HepG2 (cell line): ENCODE results near the gene SMIM38. TPM values are rescaled to one million over a fixed set of nuclear protein-coding genes. Genes with fewer than 3 reads are reported as not detected.

Source experiments
- ATAC-seq: fragments of 200-7000 bp; cut with Tn5 transposase; 3 replicates; pipeline ENCODE4 v1.9.1; 2020; ENCODE audit warnings: mild to moderate bottlenecking, moderate library complexity
- BruUV-seq: library from RNA; stranded (reverse); fragments of 400-500 nt; replicated peaks from 2 replicates; lab custom pipeline; 2021; lab: Mats Ljungman, UMichigan
- CTCF ChIA-PET: fragments of 300-600 bp; formaldehyde crosslinking; extraction: SDS; loops from one replicate; lab custom pipeline; 2021; ENCODE audit warnings: low total read pairs, inconsistent platforms, low intra/inter-chr PET ratio; lab: Yijun Ruan, JAX
- POLR2A ChIA-PET: fragments of 350-600 bp; sonication (Branson Sonifier 250); formaldehyde crosslinking; loops from one replicate; lab custom pipeline; 2020; ENCODE audit warnings: antibody characterized with exemption, inconsistent platforms; lab: Yijun Ruan, JAX
- DNase-seq: peaks from one replicate; pipeline ENCODE4 v3.0.0-alpha.2; 2015; ENCODE audit warnings: low spot score
- FAIRE-seq: peaks from 3 replicates; lab custom pipeline; 2011; peaks lifted over from hg19 to GRCh38; lab: Jason Lieb, UNC
- H2AFZ ChIP-seq: one replicate; pipeline ENCODE4 v1.6.1; 2011; ENCODE audit warnings: low read length, inconsistent platforms
- H3K27ac ChIP-seq: fragments of 300-600 bp; 3 replicates; pipeline ENCODE4 v1.8.0; 2011; ENCODE audit warnings: mixed run types, mild to moderate bottlenecking, mixed read lengths, low read length, inconsistent platforms; ENCODE audit not compliant: insufficient read depth; ENCODE audit errors: extremely low read length
- H3K27me3 ChIP-seq, 2 experiments: fragments of 200-600 bp in 1 of 2; 2 replicates in 1 of 2; 3 replicates in 1 of 2; pipeline versions ENCODE4 v1.6.0 to v1.8.0; 2011; ENCODE audit warnings: low read length in 2 of 2, mild to moderate bottlenecking in 2 of 2, moderate library complexity in 2 of 2, inconsistent platforms in 1 of 2; ENCODE audit not compliant: insufficient read depth in 2 of 2, control insufficient read depth in 1 of 2
- H3K36me3 ChIP-seq, 2 experiments: fragments of 200-600 bp in 1 of 2; replicated peaks in 1 of 2; 2 replicates in 1 of 2; 3 replicates in 1 of 2; pipeline versions ENCODE4 v1.5.1 to v1.8.0; 2011; ENCODE audit warnings: low read length in 2 of 2, inconsistent platforms in 1 of 2; ENCODE audit not compliant: insufficient read depth in 2 of 2, control insufficient read depth in 1 of 2
- H3K4me1 ChIP-seq: 2 replicates; pipeline ENCODE4 v1.5.1; 2012; ENCODE audit warnings: low read length, inconsistent platforms; ENCODE audit not compliant: insufficient read depth
- H3K4me2 ChIP-seq: 2 replicates; pipeline ENCODE4 v1.6.0; 2011; ENCODE audit warnings: low read depth, low read length, inconsistent platforms
- H3K4me3 ChIP-seq, 3 experiments: fragments of 200-600 bp in 1 of 3; sonication (generic), shearing (Covaris generic) in 1 of 3; replicated peaks in 1 of 3; 2 replicates each; pipeline ENCODE4 v1.5.1; 2011 to 2016; ENCODE audit warnings: low read length in 3 of 3, inconsistent platforms in 2 of 3, low read depth in 2 of 3, mild to moderate bottlenecking in 2 of 3, control low read depth in 1 of 3, mixed read lengths in 1 of 3; ENCODE audit not compliant: insufficient read depth in 1 of 3
- H3K79me2 ChIP-seq: one replicate; pipeline ENCODE4 v1.6.1; 2011; ENCODE audit warnings: low read length, inconsistent platforms; ENCODE audit not compliant: insufficient read depth
- H3K9ac ChIP-seq: 2 replicates; pipeline ENCODE4 v1.6.0; 2011; ENCODE audit warnings: mild to moderate bottlenecking, low read depth, low read length, inconsistent platforms; ENCODE audit not compliant: insufficient read depth
- H3K9me3 ChIP-seq: 2 replicates; pipeline ENCODE4 v1.5.1; 2012; ENCODE audit warnings: mild to moderate bottlenecking, low read length
- H4K20me1 ChIP-seq: 2 replicates; pipeline ENCODE4 v1.6.0; 2011; ENCODE audit warnings: inconsistent platforms, mild to moderate bottlenecking, low read length, moderate library complexity; ENCODE audit not compliant: insufficient read depth
- CCAR2 ChIP-seq: fragments of 200-400 bp; formaldehyde crosslinking; optimal IDR thresholded peaks from 2 replicates; pipeline ENCODE3; 2018; ENCODE audit warnings: low read depth, mild to moderate bottlenecking, low read length, moderate library complexity
- HNF4G ChIP-seq, 2 experiments: sonication (generic) in 1 of 2; formaldehyde crosslinking in 1 of 2; IDR thresholded peaks; 2 replicates each; pipeline versions ENCODE4 v1.4.0 to v1.6.1; 2011 to 2020; ENCODE audit warnings: borderline replicate concordance in 2 of 2, low read depth in 2 of 2, mild to moderate bottlenecking in 2 of 2, low read length in 1 of 2, missing genetic modification reagents in 1 of 2, moderate library complexity in 1 of 2
- MXD3 ChIP-seq: IDR thresholded peaks from 2 replicates; pipeline ENCODE4 v1.6.1; 2016; ENCODE audit warnings: mild to moderate bottlenecking, missing biosample characterization, missing genetic modification reagents
- NFKBIZ ChIP-seq: IDR thresholded peaks from 2 replicates; pipeline ENCODE4 v1.6.1; 2018; ENCODE audit warnings: missing genetic modification reagents, missing compliant biosample characterization
- ONECUT2 ChIP-seq: sonication (generic); formaldehyde crosslinking; IDR thresholded peaks from 2 replicates; pipeline ENCODE4 v1.4.0; 2020; ENCODE audit warnings: missing genetic modification reagents
- SALL2 ChIP-seq: sonication (generic); formaldehyde crosslinking; IDR thresholded peaks from 2 replicates; pipeline ENCODE4 v1.8.1; 2023; ENCODE audit warnings: mild to moderate bottlenecking, missing genetic modification reagents, inconsistent platforms
- SPEN ChIP-seq: sonication (generic); formaldehyde crosslinking; IDR thresholded peaks from 2 replicates; pipeline ENCODE4 v1.5.1; 2020; ENCODE audit warnings: low read depth, mild to moderate bottlenecking, missing genetic modification reagents
- ZNF274 ChIP-seq: sonication (generic); formaldehyde crosslinking; IDR thresholded peaks from 2 replicates; pipeline ENCODE4 v1.5.1; 2020; ENCODE audit warnings: mild to moderate bottlenecking, missing genetic modification reagents
- ZNF616 ChIP-seq: sonication (generic); formaldehyde crosslinking; IDR thresholded peaks from 2 replicates; pipeline ENCODE4 v1.5.0; 2020; ENCODE audit warnings: low read depth, mild to moderate bottlenecking, missing genetic modification reagents
- WGBS: methylation state at CpG from one replicate; pipeline ENCODE4 v1.1.6; 2017; ENCODE audit warnings: low lambda C conversion rate; 5-methylcytosine and 5-hydroxymethylcytosine counted together
- in situ Hi-C: cut with HindIII; loops from 2 replicates; pipeline ENCODE4 v1.10.0; 2017; ENCODE audit warnings: low pct_unique_long_range_greater_than_20kb; ENCODE audit not compliant: extremely low pct_ligation_motif_present
- intact Hi-C: fragments of 100-400 bp; cut with micrococcal nuclease; formaldehyde crosslinking; loops from one replicate; pipeline ENCODE4 v1.10.0; 2022; ENCODE audit not compliant: unreplicated experiment
- polyA plus RNA-seq, 8 experiments: library from polyadenylated mRNA; depleted of rRNA in 3 of 8; stranded (reverse) in 7 of 8; unstranded in 1 of 8; fragments of >200 nt; fragmentation: Illumina TruSeq in 4 of 8; extraction: Trizol in 4 of 8; gene quantifications; 2 replicates each; pipeline versions ENCODE4 v1.2.1 to v1.2.3, GENCODE V29; 2011 to 2016; ENCODE audit warnings: low read depth in 4 of 8, missing spikeins in 1 of 8, mixed read lengths in 1 of 8; ENCODE audit not compliant: insufficient read depth in 1 of 8
- total RNA-seq, 5 experiments: library from RNA; depleted of rRNA; stranded (reverse); fragments of >200 nt; fragmentation: Illumina TruSeq; extraction: Trizol; gene quantifications; 2 replicates each; pipeline ENCODE4 v1.2.3, GENCODE V29; 2016; ENCODE audit warnings: low read depth in 1 of 5
- TF ChIP-seq, protein P1 (sequence below): sonication (generic); formaldehyde crosslinking; IDR thresholded peaks from 2 replicates; pipeline ENCODE4 v1.9.0; 2021; ENCODE audit warnings: missing genetic modification reagents, borderline replicate concordance
- TF ChIP-seq, protein P2 (sequence below): sonication (generic); formaldehyde crosslinking; IDR thresholded peaks from 2 replicates; pipeline ENCODE4 v1.5.1; 2020; ENCODE audit warnings: mild to moderate bottlenecking, missing genetic modification reagents, moderate library complexity

The SMIM38 gene
- total and polyA plus RNA-seq, 2 of the 13 experiments (the other 11 are each of a cell fraction or from before 2014, with no cell fraction given) = 0.30 to 0.40 TPM

GRCh38 chr11:69145050-69145380 lies 10.7 kb upstream of the SMIM38 start:
- peaks cover 0 to 5% of the 10 kb centered on the region in 2 experiments; a peak in 1 of 5 replicates for H3K27me3 ChIP-seq
- no peak for TF ChIP-seq NFKBIZ (CRISPR knock-in tag)
- TF ChIP-seq ZNF616 (CRISPR knock-in tag) = no peak
- TF ChIP-seq, protein P1, sequence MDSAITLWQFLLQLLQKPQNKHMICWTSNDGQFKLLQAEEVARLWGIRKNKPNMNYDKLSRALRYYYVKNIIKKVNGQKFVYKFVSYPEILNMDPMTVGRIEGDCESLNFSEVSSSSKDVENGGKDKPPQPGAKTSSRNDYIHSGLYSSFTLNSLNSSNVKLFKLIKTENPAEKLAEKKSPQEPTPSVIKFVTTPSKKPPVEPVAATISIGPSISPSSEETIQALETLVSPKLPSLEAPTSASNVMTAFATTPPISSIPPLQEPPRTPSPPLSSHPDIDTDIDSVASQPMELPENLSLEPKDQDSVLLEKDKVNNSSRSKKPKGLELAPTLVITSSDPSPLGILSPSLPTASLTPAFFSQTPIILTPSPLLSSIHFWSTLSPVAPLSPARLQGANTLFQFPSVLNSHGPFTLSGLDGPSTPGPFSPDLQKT (CRISPR knock-in tag) = no peak
- no peak for TF ChIP-seq SALL2 (CRISPR knock-in tag)
- no peak for TF ChIP-seq HNF4G (IDR thresholded peaks at IDR 0.05; ENCODE audit: borderline replicate concordance, low read depth, low read length)
- TF ChIP-seq HNF4G (CRISPR knock-in tag; IDR thresholded peaks at IDR 0.05; ENCODE audit: borderline replicate concordance, low read depth) = no peak
- TF ChIP-seq CCAR2 = no peak
- no peak for TF ChIP-seq ZNF274
- TF ChIP-seq MXD3 (CRISPR knock-in tag) = no peak
- TF ChIP-seq SPEN (CRISPR knock-in tag) = no peak
- no peak for TF ChIP-seq ONECUT2 (CRISPR knock-in tag)
- TF ChIP-seq, protein P2, sequence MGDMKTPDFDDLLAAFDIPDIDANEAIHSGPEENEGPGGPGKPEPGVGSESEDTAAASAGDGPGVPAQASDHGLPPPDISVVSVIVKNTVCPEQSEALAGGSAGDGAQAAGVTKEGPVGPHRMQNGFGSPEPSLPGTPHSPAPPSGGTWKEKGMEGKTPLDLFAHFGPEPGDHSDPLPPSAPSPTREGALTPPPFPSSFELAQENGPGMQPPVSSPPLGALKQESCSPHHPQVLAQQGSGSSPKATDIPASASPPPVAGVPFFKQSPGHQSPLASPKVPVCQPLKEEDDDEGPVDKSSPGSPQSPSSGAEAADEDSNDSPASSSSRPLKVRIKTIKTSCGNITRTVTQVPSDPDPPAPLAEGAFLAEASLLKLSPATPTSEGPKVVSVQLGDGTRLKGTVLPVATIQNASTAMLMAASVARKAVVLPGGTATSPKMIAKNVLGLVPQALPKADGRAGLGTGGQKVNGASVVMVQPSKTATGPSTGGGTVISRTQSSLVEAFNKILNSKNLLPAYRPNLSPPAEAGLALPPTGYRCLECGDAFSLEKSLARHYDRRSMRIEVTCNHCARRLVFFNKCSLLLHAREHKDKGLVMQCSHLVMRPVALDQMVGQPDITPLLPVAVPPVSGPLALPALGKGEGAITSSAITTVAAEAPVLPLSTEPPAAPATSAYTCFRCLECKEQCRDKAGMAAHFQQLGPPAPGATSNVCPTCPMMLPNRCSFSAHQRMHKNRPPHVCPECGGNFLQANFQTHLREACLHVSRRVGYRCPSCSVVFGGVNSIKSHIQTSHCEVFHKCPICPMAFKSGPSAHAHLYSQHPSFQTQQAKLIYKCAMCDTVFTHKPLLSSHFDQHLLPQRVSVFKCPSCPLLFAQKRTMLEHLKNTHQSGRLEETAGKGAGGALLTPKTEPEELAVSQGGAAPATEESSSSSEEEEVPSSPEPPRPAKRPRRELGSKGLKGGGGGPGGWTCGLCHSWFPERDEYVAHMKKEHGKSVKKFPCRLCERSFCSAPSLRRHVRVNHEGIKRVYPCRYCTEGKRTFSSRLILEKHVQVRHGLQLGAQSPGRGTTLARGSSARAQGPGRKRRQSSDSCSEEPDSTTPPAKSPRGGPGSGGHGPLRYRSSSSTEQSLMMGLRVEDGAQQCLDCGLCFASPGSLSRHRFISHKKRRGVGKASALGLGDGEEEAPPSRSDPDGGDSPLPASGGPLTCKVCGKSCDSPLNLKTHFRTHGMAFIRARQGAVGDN (CRISPR knock-in tag) = no peak
- peaks cover 3% of the 10 kb centered on the region; the same call in 1 of the 2 replicates for H3K9me3 ChIP-seq
- H3K36me3 ChIP-seq = no peaks in the 10 kb centered on the region
- H3K4me3 ChIP-seq = no peak overlapping the region
- 39% methylated on average over 4 of the region's 4 CpGs for WGBS
- H3K9ac ChIP-seq = no peak overlapping the region
- no peak for ATAC-seq
- FAIRE-seq = no peak
- H3K79me2 ChIP-seq = no peaks in the 10 kb centered on the region
- no peaks in the 10 kb centered on the region for H3K4me1 ChIP-seq
- ChIA-PET CTCF (no interaction called here), POLR2A (no interaction called here)
- no TSS peak for BruUV-seq
- H4K20me1 ChIP-seq = no peaks in the 10 kb centered on the region
- no peak overlapping the region for H2AFZ ChIP-seq
- no peak overlapping the region for H3K27ac ChIP-seq
- DNase-seq = no peak
- in situ Hi-C loops (no loop called here), intact Hi-C loops (no loop called here)
- H3K4me2 ChIP-seq = no peak overlapping the region
